ENCODE results near the gene VWA5A. TPM values are rescaled to one million over a fixed set of nuclear protein-coding genes. Genes with fewer than 3 reads are reported as not detected.

Gene VWA5A, protein sequence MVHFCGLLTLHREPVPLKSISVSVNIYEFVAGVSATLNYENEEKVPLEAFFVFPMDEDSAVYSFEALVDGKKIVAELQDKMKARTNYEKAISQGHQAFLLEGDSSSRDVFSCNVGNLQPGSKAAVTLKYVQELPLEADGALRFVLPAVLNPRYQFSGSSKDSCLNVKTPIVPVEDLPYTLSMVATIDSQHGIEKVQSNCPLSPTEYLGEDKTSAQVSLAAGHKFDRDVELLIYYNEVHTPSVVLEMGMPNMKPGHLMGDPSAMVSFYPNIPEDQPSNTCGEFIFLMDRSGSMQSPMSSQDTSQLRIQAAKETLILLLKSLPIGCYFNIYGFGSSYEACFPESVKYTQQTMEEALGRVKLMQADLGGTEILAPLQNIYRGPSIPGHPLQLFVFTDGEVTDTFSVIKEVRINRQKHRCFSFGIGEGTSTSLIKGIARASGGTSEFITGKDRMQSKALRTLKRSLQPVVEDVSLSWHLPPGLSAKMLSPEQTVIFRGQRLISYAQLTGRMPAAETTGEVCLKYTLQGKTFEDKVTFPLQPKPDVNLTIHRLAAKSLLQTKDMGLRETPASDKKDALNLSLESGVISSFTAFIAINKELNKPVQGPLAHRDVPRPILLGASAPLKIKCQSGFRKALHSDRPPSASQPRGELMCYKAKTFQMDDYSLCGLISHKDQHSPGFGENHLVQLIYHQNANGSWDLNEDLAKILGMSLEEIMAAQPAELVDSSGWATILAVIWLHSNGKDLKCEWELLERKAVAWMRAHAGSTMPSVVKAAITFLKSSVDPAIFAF
- polyA plus RNA-seq (ENCODE audit: insufficient read length in 4 of 4), result 10 to 100 TPM; 12.4 to 16.6 (median 14.6) TPM

- peak; percentile 52 to 79 (median 66) for DNase-seq (ENCODE audit: low read depth in 4 of 4, low spot score in 2 of 4)
Measured at GRCh38 chr11:124114942-124115781, at the start of gene VWA5A. VWA5A (plus strand) TSS chr11:124115450; CDS start chr11:124117512, 2,062 bp downstream.

GRCh38 chr11:124068601-124069110, 46.6 kb upstream of the VWA5A start:
- DNase-seq (ENCODE audit: low read depth in 4 of 4, low spot score in 2 of 4), result no peak

GRCh38 chr11:124069429-124070401, 45.5 kb upstream of the VWA5A start:
- peak in 1 of 4 donors; percentile 29 for DNase-seq (ENCODE audit: low read depth in 4 of 4, low spot score in 2 of 4)

DNA sequence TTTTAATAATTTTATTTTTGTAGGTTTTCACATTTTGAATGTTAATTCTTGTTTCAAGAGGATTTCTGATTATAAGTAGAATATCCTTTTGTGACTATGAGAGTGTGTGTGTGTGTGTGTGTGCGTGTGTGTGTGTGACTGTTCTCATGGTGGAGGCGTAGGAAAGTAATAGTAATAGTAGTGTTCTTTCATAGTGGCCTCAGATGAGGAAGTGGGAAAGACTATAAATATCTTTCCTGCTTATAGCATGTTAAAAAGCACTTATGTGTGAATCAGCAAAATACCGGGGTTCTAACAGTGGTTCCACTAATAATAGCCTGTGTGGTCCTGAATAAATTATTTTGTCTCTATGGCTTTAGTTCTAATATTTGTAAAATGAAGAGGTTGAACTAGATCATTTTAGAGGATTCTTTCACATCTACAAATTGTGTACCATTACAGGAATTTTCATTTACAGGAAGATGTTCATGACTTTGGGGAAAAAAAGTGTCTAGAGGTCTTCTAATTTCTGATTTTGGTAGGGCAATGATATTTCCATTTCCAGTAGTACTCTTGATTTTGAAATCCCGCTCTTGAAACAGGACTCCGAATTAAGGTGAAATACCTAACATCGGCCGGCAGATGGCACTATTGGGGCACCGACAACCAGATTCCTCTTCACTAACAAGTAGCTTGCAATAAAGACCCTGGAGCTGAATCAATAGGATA, 44.2 kb upstream of the VWA5A start:
- DNase-seq (ENCODE audit: low read depth in 4 of 4, low spot score in 2 of 4), result peak in 2 of 4 donors; percentile 55

DNA sequence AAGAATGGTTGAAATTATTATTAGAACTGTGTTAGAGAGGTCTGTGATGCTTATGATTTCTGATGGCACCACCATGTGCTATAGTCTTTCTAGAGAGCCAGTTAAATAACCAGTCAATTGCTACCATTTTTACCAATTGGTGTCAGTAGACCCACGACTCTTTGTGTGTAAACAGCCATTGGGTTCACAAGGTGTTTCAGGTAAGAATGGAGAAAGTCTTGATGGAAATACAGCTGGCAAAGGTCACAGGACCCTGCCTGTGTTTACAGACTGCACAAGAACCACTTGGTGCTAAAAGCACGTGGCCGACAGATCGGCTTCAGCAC, 43.7 kb upstream of the VWA5A start:
- DNase-seq (ENCODE audit: low read depth in 4 of 4, low spot score in 2 of 4), result no peak

DNA sequence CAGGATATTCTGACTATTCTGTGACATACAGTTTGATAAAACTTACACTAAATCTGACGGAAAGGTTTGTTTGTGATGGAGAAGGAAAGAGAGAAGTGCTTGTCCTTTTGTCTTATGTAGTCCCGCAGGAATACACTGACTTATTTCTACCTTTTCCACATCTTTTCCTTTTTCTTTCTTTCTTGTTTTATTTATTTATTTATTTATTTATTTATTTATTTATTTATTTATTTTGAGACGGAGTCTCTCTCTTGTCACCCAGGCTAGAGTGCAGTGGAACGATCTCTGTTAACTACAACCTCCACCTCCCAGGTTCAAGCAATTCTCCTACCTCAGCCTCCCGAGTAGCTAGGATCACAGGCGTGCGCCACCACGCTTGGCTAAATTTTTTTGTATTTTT, 43.1 kb upstream of the VWA5A start:
- DNase-seq (ENCODE audit: low read depth in 4 of 4, low spot score in 2 of 4), result no peak

DNA sequence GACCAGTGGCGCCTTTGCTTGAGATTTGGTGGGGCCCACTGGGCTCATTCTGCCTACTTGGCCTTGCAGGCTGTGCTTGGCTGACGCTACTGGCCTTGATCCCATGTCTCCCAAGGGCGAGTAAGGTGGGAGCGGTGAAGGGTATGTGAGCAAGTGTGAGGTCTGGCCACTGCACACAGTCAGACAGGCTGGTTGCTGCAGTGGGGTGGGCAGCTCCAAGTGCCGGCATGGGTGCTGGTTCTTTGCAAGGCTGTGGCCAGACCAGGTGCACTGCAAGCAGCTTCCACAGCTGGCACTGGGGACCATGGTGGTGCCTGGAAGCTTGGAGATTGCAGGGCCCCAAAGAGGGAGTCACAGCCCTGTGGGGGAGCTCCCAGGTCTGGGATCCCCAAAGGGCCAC, 40.7 kb upstream of the VWA5A start:
- no peak for DNase-seq (ENCODE audit: low read depth in 4 of 4, low spot score in 2 of 4)

GRCh38 chr11:124075492-124075840, 39.8 kb upstream of the VWA5A start:
- DNase-seq (ENCODE audit: low read depth in 4 of 4, low spot score in 2 of 4), result no peak

GRCh38 chr11:124075841-124076651, 39.2 kb upstream of the VWA5A start:
- peak in 1 of 4 donors; percentile 21 for DNase-seq (ENCODE audit: low read depth in 4 of 4, low spot score in 2 of 4)

- no peak for DNase-seq (ENCODE audit: low read depth in 4 of 4, low spot score in 2 of 4)
Measured at GRCh38 chr11:124077266-124077665, 38.0 kb upstream of the VWA5A start.

DNA sequence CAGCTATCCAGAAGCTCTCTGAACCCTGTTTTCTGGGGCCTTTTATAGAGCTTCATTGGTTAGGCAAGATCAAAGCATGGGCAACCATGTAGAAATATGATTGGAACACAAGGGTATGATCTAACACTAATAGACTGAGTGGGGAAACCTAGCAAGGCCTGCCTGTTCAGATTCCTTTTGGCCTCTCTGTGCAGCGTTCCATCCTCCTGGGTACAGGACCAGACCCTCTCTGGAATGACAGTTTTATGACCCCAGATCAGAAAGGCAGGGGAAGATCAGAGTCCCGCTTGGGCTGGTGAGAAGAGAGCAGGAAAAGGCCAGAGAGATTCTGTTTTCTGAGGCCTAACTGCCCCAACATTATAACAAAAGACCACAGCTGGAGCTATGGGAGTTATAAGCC, 36.7 kb upstream of the VWA5A start:
- DNase-seq (ENCODE audit: low read depth in 4 of 4, low spot score in 2 of 4), result no peak

- DNase-seq (ENCODE audit: low read depth in 4 of 4, low spot score in 2 of 4), result no peak
Measured at GRCh38 chr11:124079631-124080326, 35.5 kb upstream of the VWA5A start.

- no peak for DNase-seq (ENCODE audit: low read depth in 4 of 4, low spot score in 2 of 4)
Measured at GRCh38 chr11:124080327-124081001, 34.8 kb upstream of the VWA5A start.

DNA sequence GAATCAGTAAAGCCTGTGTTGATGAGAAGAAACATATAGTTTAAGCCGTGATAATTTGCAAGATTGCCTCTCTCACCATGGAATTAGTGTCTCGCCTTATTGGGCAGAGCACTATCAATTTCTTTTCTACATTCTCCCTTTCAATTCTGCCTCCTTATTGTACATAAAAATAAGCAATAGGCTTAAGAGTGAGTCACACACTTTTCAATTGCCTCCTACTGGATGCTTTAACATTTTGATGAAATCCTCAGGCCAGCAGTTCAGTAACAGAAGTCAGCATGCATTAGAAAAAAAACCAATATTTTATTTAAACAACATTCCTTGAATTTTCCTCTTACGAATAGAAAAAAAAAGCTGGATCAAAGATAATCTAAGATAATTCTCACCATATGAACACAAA, 33.8 kb upstream of the VWA5A start:
- no peak for DNase-seq (ENCODE audit: low read depth in 4 of 4, low spot score in 2 of 4)

DNA sequence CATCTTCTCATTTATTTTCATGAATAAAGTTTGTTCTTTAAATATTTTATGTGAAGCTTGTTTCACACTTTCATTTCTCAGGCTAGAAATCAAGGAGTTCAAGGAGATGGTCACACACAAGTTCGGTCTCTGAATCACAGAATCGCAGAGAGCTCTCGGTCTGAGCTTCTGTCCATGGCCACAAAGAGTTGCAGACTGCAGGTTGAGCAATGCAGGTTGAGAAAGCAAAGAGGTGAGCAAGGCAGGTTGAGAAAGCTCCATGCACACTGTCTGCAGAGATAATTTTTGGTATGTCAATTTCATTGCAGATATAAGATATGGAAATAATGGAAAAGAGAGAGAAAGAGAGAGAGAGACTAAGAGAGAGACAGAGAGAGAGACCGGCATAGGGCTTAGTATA, 32.9 kb upstream of the VWA5A start:
- DNase-seq (ENCODE audit: low read depth in 4 of 4, low spot score in 2 of 4), result no peak

GRCh38 chr11:124085583-124085982, 29.7 kb upstream of the VWA5A start:
- no peak for DNase-seq (ENCODE audit: low read depth in 4 of 4, low spot score in 2 of 4)

All from left renal cortex interstitium (tissue), 4 donors.